AG09319 (cell line): Measurements from ENCODE around the gene CNTN2.

Experiments used
- DNase-seq: peaks from one replicate; pipeline ENCODE4 v3.0.0-alpha.2; 2010; ENCODE audit warnings: low read depth; ENCODE audit errors: extremely low read depth
- CTCF ChIP-seq: IDR thresholded peaks from 2 replicates; pipeline ENCODE4 v1.5.1; 2011; ENCODE audit warnings: low read depth, mild to moderate bottlenecking, inconsistent platforms, low read length, moderate library complexity

Gene CNTN2

GRCh38 chr1:205072881-205073280, 29.9 kb downstream of the CNTN2 start:
- no peak for DNase-seq
- no peak for TF ChIP-seq CTCF

GRCh38 chr1:205073511-205073910, 30.5 kb downstream of the CNTN2 start:
- TF ChIP-seq CTCF = no peak
- DNase-seq = no peak

GRCh38 chr1:205074084-205074483, 31.1 kb downstream of the CNTN2 start:
- no peak for TF ChIP-seq CTCF

GRCh38 chr1:205074513-205074912, 31.5 kb downstream of the CNTN2 start:
- TF ChIP-seq CTCF = no peak
- no peak for DNase-seq

More at GRCh38 chr1:205074084-205074483, 31.1 kb downstream of the CNTN2 start:
- no peak for DNase-seq

GRCh38 chr1:205075642-205076155, 32.7 kb downstream of the CNTN2 start:
- DNase-seq = no peak
- TF ChIP-seq CTCF = no peak

- no peak for DNase-seq
- TF ChIP-seq CTCF = no peak
Measured at GRCh38 chr1:205076245-205076761, 33.3 kb downstream of the CNTN2 start.

- TF ChIP-seq CTCF = no peak
- DNase-seq = no peak
Measured at GRCh38 chr1:205077158-205077933, 34.3 kb downstream of the CNTN2 start.
